HEK293 (cell line): ENCODE results near the gene CDK9.

Experiments used
- CTCF ChIA-PET: fragments of 350-600 bp; formaldehyde crosslinking; extraction: SDS; loops from one replicate; lab custom pipeline; 2021; ENCODE audit warnings: antibody characterized with exemption; lab: Yijun Ruan, JAX
- POLR2A ChIA-PET: fragments of 300-600 bp; formaldehyde crosslinking; extraction: SDS; loops from one replicate; lab custom pipeline; 2020; ENCODE audit warnings: antibody characterized with exemption, inconsistent platforms; lab: Yijun Ruan, JAX
- H3K27ac ChIP-seq: fragments of 200-500 bp; sonication (Bioruptor generic); 2 replicates; pipeline ENCODE4 v1.5.1; 2014; ENCODE audit warnings: low read depth, low read length, control low read depth, inconsistent platforms; ENCODE audit errors: extremely low read depth
- H3K36me3 ChIP-seq, 2 experiments: fragments of 200-500 bp in 1 of 2; sonication (Bioruptor generic) in 1 of 2; 1 replicate in 1 of 2; 2 replicates in 1 of 2; pipeline ENCODE4 v1.5.1; 2014 to 2017; ENCODE audit warnings: inconsistent platforms in 2 of 2, low read length in 2 of 2; ENCODE audit not compliant: control insufficient read depth in 2 of 2, insufficient read depth in 1 of 2
- H3K4me1 ChIP-seq: fragments of 200-500 bp; sonication (Bioruptor generic); 2 replicates; pipeline ENCODE4 v1.5.1; 2014; ENCODE audit warnings: mild to moderate bottlenecking, low read length, inconsistent platforms; ENCODE audit not compliant: control insufficient read depth, insufficient read depth
- H3K4me3 ChIP-seq: 2 replicates; pipeline ENCODE4 v1.5.1; 2011; ENCODE audit warnings: low read depth, mild to moderate bottlenecking, control low read depth, low read length, moderate library complexity
- H3K9me3 ChIP-seq: fragments of 200-500 bp; sonication (Bioruptor generic); 2 replicates; pipeline ENCODE4 v1.5.1; 2014; ENCODE audit warnings: low read depth, low read length, inconsistent platforms; ENCODE audit not compliant: control insufficient read depth, insufficient read depth
- FEZF1 ChIP-seq: fragments of 450-650 bp; formaldehyde crosslinking; IDR thresholded peaks from 2 replicates; pipeline ENCODE4 v1.5.1; 2016; ENCODE audit warnings: missing biosample characterization, missing genetic modification characterization
- GLI2 ChIP-seq: fragments of 450-650 bp; formaldehyde crosslinking; IDR thresholded peaks from 2 replicates; pipeline ENCODE4; 2017; ENCODE audit warnings: missing biosample characterization, missing genetic modification characterization, low read depth, borderline replicate concordance
- KLF9 ChIP-seq: fragments of 450-650 bp; formaldehyde crosslinking; IDR thresholded peaks from 2 replicates; pipeline ENCODE4 v1.5.1; 2016; ENCODE audit warnings: missing biosample characterization, missing genetic modification characterization, low read depth
- MYNN ChIP-seq: fragments of 450-650 bp; formaldehyde crosslinking; IDR thresholded peaks from 2 replicates; pipeline ENCODE4 v1.5.1; 2016; ENCODE audit warnings: missing biosample characterization, missing genetic modification characterization, borderline replicate concordance
- YY1 ChIP-seq: fragments of 450-650 bp; formaldehyde crosslinking; IDR thresholded peaks from 2 replicates; pipeline ENCODE4 v1.5.1; 2018; ENCODE audit warnings: missing biosample characterization, missing genetic modification characterization
- ZIC2 ChIP-seq: fragments of 450-650 bp; formaldehyde crosslinking; IDR thresholded peaks from 2 replicates; pipeline ENCODE4 v1.5.1; 2016; ENCODE audit warnings: missing biosample characterization, missing genetic modification characterization
- ZNF140 ChIP-seq: fragments of 450-650 bp; formaldehyde crosslinking; IDR thresholded peaks from 2 replicates; pipeline ENCODE4 v1.5.1; 2016; ENCODE audit warnings: missing biosample characterization, missing genetic modification characterization
- ZNF146 ChIP-seq: fragments of 450-650 bp; formaldehyde crosslinking; IDR thresholded peaks from 2 replicates; pipeline ENCODE4 v1.5.1; 2016; ENCODE audit warnings: missing biosample characterization, missing genetic modification characterization
- ZNF292 ChIP-seq: fragments of 450-650 bp; formaldehyde crosslinking; IDR thresholded peaks from 2 replicates; pipeline ENCODE4 v1.5.1; 2016; ENCODE audit warnings: low read depth, missing biosample characterization, missing genetic modification characterization, borderline replicate concordance
- ZNF366 ChIP-seq: fragments of 450-650 bp; formaldehyde crosslinking; conservative IDR thresholded peaks from 2 replicates; pipeline ENCODE4 v1.5.1; 2016; ENCODE audit warnings: missing biosample characterization, missing genetic modification characterization
- ZNF394 ChIP-seq: fragments of 450-650 bp; formaldehyde crosslinking; IDR thresholded peaks from 2 replicates; pipeline ENCODE4 v1.5.1; 2016; ENCODE audit warnings: missing biosample characterization, missing genetic modification characterization, mild to moderate bottlenecking, moderate library complexity, borderline replicate concordance
- ZNF48 ChIP-seq: fragments of 450-650 bp; formaldehyde crosslinking; IDR thresholded peaks from 2 replicates; pipeline ENCODE4 v1.5.1; 2016; ENCODE audit warnings: missing biosample characterization, missing genetic modification characterization
- ZNF701 ChIP-seq: fragments of 450-650 bp; formaldehyde crosslinking; IDR thresholded peaks from 2 replicates; pipeline ENCODE4 v1.5.1; 2016; ENCODE audit warnings: missing biosample characterization, missing genetic modification characterization
- TF ChIP-seq, protein P1 (sequence below): fragments of 450-650 bp; formaldehyde crosslinking; IDR thresholded peaks from 2 replicates; pipeline ENCODE4 v1.5.1; 2016; ENCODE audit warnings: missing biosample characterization, missing genetic modification characterization
- TF ChIP-seq, protein P2 (sequence below): fragments of 450-650 bp; formaldehyde crosslinking; IDR thresholded peaks from 2 replicates; pipeline ENCODE4 v1.5.1; 2016; ENCODE audit warnings: missing biosample characterization, missing genetic modification characterization
- TF ChIP-seq, protein P3 (sequence below): fragments of 450-650 bp; formaldehyde crosslinking; IDR thresholded peaks from 2 replicates; pipeline ENCODE4 v1.5.1; 2017; ENCODE audit warnings: missing biosample characterization, missing genetic modification characterization

CDK9 gene

DNA sequence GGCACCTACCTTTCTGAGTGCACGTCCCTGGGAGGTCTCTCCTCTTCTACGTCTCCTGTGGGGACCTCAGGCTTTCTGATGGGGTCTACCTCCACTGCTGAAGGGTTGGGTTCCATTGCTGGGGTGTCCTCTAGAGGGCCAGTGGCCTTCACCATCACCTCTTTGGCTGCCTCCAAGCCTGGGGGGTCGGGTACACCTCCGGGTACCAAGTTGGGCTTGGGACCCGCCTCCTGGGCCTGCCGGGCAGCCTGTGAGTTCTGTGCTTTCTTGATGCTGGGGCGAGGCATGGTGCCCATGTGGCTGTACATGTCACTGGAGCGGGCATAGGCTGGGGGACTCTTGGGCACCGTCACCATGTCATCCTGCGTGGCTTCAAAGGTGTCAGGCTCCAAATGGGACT lies 11.9 kb upstream of the CDK9 start:
- Histone ChIP-seq H3K4me3 (no peak overlapping the region), H3K9me3 (no peaks in the 10 kb centered on the region), H3K4me1 (no peaks in the 10 kb centered on the region), H3K27ac (no peak overlapping the region), H3K36me3 (no peaks in the 10 kb centered on the region)
- ChIA-PET POLR2A (no interaction called here), CTCF (interaction anchor here (0.9 to 1.5 kb wide), 3 partner anchors 10 to 39 kb away, joined by 4 to 11 read pairs (median 8); partner anchors contain the start of genes CDK9 and TOR2A)
- TF ChIP-seq, protein P1, sequence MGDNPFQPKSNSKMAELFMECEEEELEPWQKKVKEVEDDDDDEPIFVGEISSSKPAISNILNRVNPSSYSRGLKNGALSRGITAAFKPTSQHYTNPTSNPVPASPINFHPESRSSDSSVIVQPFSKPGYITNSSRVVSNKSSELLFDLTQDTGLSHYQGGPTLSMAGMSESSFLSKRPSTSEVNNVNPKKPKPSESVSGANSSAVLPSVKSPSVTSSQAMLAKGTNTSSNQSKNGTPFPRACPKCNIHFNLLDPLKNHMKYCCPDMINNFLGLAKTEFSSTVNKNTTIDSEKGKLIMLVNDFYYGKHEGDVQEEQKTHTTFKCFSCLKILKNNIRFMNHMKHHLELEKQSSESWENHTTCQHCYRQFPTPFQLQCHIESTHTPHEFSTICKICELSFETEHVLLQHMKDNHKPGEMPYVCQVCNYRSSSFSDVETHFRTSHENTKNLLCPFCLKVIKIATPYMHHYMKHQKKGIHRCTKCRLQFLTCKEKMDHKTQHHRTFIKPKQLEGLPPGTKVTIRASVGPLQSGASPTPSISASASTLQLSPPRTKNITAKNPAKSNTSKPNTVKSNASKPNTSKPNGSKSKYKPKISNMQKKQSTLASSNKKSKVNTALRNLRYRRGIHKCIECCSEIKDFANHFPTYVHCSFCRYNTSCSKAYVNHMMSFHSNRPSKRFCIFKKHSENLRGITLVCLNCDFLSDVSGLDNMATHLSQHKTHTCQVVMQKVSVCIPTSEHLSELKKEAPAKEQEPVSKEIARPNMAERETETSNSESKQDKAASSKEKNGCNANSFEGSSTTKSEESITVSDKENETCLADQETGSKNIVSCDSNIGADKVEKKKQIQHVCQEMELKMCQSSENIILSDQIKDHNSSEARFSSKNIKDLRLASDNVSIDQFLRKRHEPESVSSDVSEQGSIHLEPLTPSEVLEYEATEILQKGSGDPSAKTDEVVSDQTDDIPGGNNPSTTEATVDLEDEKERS (tag by site-specific recombination), result no peak
- TF ChIP-seq ZNF146 (no peak), YY1 (no peak), ZNF48 (tag by site-specific recombination) (no peak)

DNA sequence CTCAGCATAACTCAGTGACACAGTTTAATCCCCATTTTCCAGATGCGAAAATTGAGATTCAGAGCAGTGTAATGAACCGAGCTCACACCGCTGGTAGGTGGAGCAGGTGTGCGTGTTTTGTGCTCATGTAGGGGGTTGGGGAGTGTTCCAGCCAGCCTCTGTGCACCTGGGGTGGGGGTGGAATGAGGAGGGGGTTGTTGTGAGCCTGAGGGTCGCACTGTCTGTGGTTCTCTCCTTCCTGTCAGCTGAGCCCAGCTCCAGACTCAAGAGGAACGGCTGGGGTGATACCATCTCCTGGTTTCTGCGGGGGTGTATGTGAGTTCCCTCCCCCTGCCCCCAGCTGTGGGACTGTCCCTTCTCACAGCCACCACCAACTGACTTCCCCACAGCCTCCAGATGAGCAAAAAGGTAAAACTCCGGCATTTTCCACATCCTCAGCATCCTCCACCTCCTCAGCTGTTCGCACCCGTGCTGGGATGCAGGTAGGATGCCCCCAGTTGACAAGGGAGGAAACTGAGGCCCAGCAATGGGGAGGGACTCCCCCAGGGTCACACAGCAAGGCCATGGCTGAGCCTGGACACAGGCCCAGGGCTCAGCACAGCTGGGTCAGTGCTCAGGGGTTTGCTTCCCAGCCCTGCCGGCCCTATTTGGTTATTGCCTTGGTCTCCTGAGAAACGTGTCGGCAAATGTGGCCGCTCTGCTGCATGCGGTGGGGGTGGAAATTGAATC lies 9.5 kb upstream of the CDK9 start:
- TF ChIP-seq ZNF701 (tag by site-specific recombination), result no peak
- TF ChIP-seq, protein P2, sequence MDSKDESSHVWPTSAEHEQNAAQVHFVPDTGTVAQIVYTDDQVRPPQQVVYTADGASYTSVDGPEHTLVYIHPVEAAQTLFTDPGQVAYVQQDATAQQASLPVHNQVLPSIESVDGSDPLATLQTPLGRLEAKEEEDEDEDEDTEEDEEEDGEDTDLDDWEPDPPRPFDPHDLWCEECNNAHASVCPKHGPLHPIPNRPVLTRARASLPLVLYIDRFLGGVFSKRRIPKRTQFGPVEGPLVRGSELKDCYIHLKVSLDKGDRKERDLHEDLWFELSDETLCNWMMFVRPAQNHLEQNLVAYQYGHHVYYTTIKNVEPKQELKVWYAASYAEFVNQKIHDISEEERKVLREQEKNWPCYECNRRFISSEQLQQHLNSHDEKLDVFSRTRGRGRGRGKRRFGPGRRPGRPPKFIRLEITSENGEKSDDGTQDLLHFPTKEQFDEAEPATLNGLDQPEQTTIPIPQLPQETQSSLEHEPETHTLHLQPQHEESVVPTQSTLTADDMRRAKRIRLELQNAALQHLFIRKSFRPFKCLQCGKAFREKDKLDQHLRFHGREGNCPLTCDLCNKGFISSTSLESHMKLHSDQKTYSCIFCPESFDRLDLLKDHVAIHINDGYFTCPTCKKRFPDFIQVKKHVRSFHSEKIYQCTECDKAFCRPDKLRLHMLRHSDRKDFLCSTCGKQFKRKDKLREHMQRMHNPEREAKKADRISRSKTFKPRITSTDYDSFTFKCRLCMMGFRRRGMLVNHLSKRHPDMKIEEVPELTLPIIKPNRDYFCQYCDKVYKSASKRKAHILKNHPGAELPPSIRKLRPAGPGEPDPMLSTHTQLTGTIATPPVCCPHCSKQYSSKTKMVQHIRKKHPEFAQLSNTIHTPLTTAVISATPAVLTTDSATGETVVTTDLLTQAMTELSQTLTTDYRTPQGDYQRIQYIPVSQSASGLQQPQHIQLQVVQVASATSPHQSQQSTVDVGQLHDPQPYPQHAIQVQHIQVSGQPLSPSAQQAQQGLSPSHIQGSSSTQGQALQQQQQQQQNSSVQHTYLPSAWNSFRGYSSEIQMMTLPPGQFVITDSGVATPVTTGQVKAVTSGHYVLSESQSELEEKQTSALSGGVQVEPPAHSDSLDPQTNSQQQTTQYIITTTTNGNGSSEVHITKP (tag by site-specific recombination), result peak; percentile 94
- CTCF ChIA-PET, result interaction anchor here (1.2 kb wide), 2 partner anchors 8 to 42 kb away, joined by 3 to 4 read pairs; partner anchors contain the start of gene TOR2A
- POLR2A ChIA-PET, result no interaction called here
- Histone ChIP-seq H3K27ac (no peak overlapping the region), H3K4me3 (no peak overlapping the region), H3K9me3 (no peaks in the 10 kb centered on the region), H3K4me1 (no peaks in the 10 kb centered on the region), H3K36me3 (no peaks in the 10 kb centered on the region)

DNA sequence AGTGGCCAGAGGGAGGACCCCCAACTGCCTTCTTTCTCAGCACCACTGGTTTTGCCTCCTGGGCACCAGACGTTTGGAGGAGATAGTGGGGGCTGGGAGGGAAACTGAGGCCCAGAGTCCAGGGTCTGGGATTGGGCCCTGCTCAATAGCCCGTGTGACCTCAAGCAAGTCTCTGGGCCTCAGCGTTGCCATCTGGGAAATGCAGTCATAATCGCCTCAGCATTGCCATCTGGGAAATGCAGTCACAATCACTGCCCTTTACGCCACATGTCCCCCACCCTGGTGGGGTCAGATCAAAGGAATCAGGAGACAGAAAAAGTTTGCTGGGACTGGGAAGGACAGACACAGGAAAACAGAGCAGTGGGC lies 8.9 kb upstream of the CDK9 start:
- no peaks in the 10 kb centered on the region for H3K9me3 ChIP-seq
- TF ChIP-seq ZNF292 (tag by site-specific recombination) (no peak), ZIC2 (tag by site-specific recombination) (no peak), ZNF140 (tag by site-specific recombination) (no peak), ZNF366 (tag by site-specific recombination) (no peak), MYNN (tag by site-specific recombination) (no peak), FEZF1 (tag by site-specific recombination) (no peak), ZNF394 (no peak), KLF9 (tag by site-specific recombination) (no peak), GLI2 (tag by site-specific recombination) (no peak)
- TF ChIP-seq, protein P3, sequence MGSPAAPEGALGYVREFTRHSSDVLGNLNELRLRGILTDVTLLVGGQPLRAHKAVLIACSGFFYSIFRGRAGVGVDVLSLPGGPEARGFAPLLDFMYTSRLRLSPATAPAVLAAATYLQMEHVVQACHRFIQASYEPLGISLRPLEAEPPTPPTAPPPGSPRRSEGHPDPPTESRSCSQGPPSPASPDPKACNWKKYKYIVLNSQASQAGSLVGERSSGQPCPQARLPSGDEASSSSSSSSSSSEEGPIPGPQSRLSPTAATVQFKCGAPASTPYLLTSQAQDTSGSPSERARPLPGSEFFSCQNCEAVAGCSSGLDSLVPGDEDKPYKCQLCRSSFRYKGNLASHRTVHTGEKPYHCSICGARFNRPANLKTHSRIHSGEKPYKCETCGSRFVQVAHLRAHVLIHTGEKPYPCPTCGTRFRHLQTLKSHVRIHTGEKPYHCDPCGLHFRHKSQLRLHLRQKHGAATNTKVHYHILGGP (tag by site-specific recombination), result no peak
- no peak overlapping the region for H3K27ac ChIP-seq
- POLR2A ChIA-PET, result no interaction called here
- H3K4me3 ChIP-seq, result no peak overlapping the region
- CTCF ChIA-PET, result no interaction called here
- no peaks in the 10 kb centered on the region for H3K4me1 ChIP-seq
- no peaks in the 10 kb centered on the region for H3K36me3 ChIP-seq
